Smooth muscle cell (in vitro differentiated cells): ENCODE results near the gene ZNF784. TPM values are rescaled to one million over a fixed set of nuclear protein-coding genes. Genes with fewer than 3 reads are reported as not detected.

ENCODE experiments used
- DNase-seq: peaks from one replicate; lab custom pipeline; 2025; ENCODE audit not compliant: unreplicated experiment; lab: John Stamatoyannopoulos, UW
- H2AFZ ChIP-seq: fragments of 200-600 bp; sonication (generic); 2 replicates; pipeline ENCODE4 v1.6.0; 2016; ENCODE audit warnings: antibody characterized with exemption, low read depth, mild to moderate bottlenecking
- H3F3A ChIP-seq: fragments of 200-600 bp; sonication (generic); 2 replicates; pipeline ENCODE4 v1.6.0; 2017; ENCODE audit warnings: antibody characterized with exemption, low read depth
- H3K27ac ChIP-seq: fragments of 200-600 bp; sonication (generic); 2 replicates; pipeline ENCODE4 v1.5.1; 2016; ENCODE audit warnings: low read depth, mild to moderate bottlenecking
- H3K27me3 ChIP-seq: fragments of 200-600 bp; sonication (generic); 2 replicates; pipeline ENCODE4 v1.6.1; 2016; ENCODE audit warnings: low read depth, mild to moderate bottlenecking
- H3K36me3 ChIP-seq: fragments of 200-600 bp; sonication (generic); 2 replicates; pipeline ENCODE4 v1.5.1; 2016; ENCODE audit warnings: low read depth
- H3K4me1 ChIP-seq: fragments of 200-600 bp; sonication (generic); 2 replicates; pipeline ENCODE4 v1.5.1; 2016; ENCODE audit warnings: low read depth
- H3K4me2 ChIP-seq: fragments of 200-600 bp; sonication (generic); 2 replicates; pipeline ENCODE4 v1.6.0; 2016; ENCODE audit warnings: mild to moderate bottlenecking
- H3K4me3 ChIP-seq: fragments of 200-600 bp; sonication (generic); 2 replicates; pipeline ENCODE4 v1.5.1; 2016; ENCODE audit warnings: mild to moderate bottlenecking
- H3K79me2 ChIP-seq: fragments of 200-600 bp; sonication (generic); 2 replicates; pipeline ENCODE4 v1.6.0; 2016; ENCODE audit warnings: low read depth, mild to moderate bottlenecking
- H3K9ac ChIP-seq: fragments of 200-600 bp; sonication (generic); 2 replicates; pipeline ENCODE4 v1.6.0; 2016; ENCODE audit warnings: low read depth
- H3K9me3 ChIP-seq: fragments of 200-600 bp; sonication (generic); replicated peaks from 2 replicates; pipeline ENCODE4 v1.5.1; 2016; ENCODE audit warnings: low read depth
- H4K20me1 ChIP-seq: fragments of 200-600 bp; sonication (generic); 2 replicates; pipeline ENCODE4 v1.6.0; 2016; ENCODE audit warnings: low read depth
- CTCF ChIP-seq: fragments of 200-600 bp; sonication (generic); IDR thresholded peaks from 2 replicates; pipeline ENCODE4 v1.5.1; 2017; ENCODE audit warnings: borderline replicate concordance, mild to moderate bottlenecking, antibody characterized with exemption; ENCODE audit not compliant: insufficient read depth, poor library complexity, severe bottlenecking
- WGBS: methylation state at CpG from one replicate; pipeline ENCODE4 v1.1.7; 2016; ENCODE audit warnings: low lambda C conversion rate; 5-methylcytosine and 5-hydroxymethylcytosine counted together
- polyA plus RNA-seq: library from polyadenylated mRNA; unstranded; fragments of >200 nt; fragmentation: Nextera tagmentation; extraction: Ambion mirVana; gene quantifications from 2 replicates; pipeline ENCODE4 v1.2.1, GENCODE V29; 2016
- total RNA-seq: library from RNA; depleted of rRNA; stranded (reverse); fragments of >200 nt; gene quantifications from 2 replicates; pipeline ENCODE4 v1.2.3, GENCODE V29; 2014

Gene ZNF784
- total and polyA plus RNA-seq, 2 experiments from 2014 or later, result 3.1 to 7.3 TPM

GRCh38 chr19:55613396-55613795 is 11.0 kb downstream of the ZNF784 start:
- H3K4me2 ChIP-seq, result no peak overlapping the region
- H3K27ac ChIP-seq, result no peak overlapping the region
- no peaks in the 10 kb centered on the region for H3K9me3 ChIP-seq
- no peak for DNase-seq
- H3K79me2 ChIP-seq, result peaks cover 30% of the 10 kb centered on the region
- peaks cover 35% of the 10 kb centered on the region for H4K20me1 ChIP-seq
- H3K27me3 ChIP-seq, result no peaks in the 10 kb centered on the region
- no peaks in the 10 kb centered on the region for H3K4me1 ChIP-seq
- H3K4me3 ChIP-seq, result no peak overlapping the region
- no peaks in the 10 kb centered on the region for H3K36me3 ChIP-seq
- no peak overlapping the region for H3K9ac ChIP-seq
- WGBS, result 100% methylated on average over 9 of the region's 27 CpGs
- H3F3A ChIP-seq, result no peaks in the 10 kb centered on the region
- no peak for TF ChIP-seq CTCF
- H2AFZ ChIP-seq, result no peak overlapping the region

GRCh38 chr19:55611983-55612645 is 12.3 kb downstream of the ZNF784 start:
- no peak for TF ChIP-seq CTCF
- Histone ChIP-seq H3F3A (no peaks in the 10 kb centered on the region), H3K9me3 (no peaks in the 10 kb centered on the region), H3K79me2 (peaks cover 40% of the 10 kb centered on the region), H3K36me3 (no peaks in the 10 kb centered on the region), H2AFZ (no peak overlapping the region), H3K27me3 (no peaks in the 10 kb centered on the region), H3K27ac (no peak overlapping the region), H3K4me1 (no peaks in the 10 kb centered on the region), H3K4me3 (no peak overlapping the region), H3K9ac (no peak overlapping the region), H3K4me2 (no peak overlapping the region), H4K20me1 (peaks cover 45% of the 10 kb centered on the region)
- no peak for DNase-seq
- WGBS, result 98% methylated on average over 3 of the region's 3 CpGs

GRCh38 chr19:55611300-55611982 is 12.9 kb downstream of the ZNF784 start:
- Histone ChIP-seq H3K9ac (no peak overlapping the region), H2AFZ (no peak overlapping the region), H3K4me2 (no peak overlapping the region), H3K27me3 (no peaks in the 10 kb centered on the region), H3K79me2 (peaks cover 47% of the 10 kb centered on the region), H3K4me1 (peaks cover 6% of the 10 kb centered on the region), H3K27ac (no peak overlapping the region), H3K9me3 (no peaks in the 10 kb centered on the region), H3F3A (no peaks in the 10 kb centered on the region), H4K20me1 (peaks cover 51% of the 10 kb centered on the region), H3K36me3 (no peaks in the 10 kb centered on the region), H3K4me3 (no peak overlapping the region)
- no peak for TF ChIP-seq CTCF
- no peak for DNase-seq
- 93% methylated on average over 15 of the region's 15 CpGs for WGBS
